Astrocyte of the cerebellum (primary cell): Measurements from ENCODE around the gene TBC1D22A.

Experiments
- DNase-seq: peaks from one replicate; pipeline ENCODE4 v3.0.0-alpha.2; 2011; ENCODE audit warnings: low read depth
- H3K4me3 ChIP-seq: 2 replicates; pipeline ENCODE4 v1.5.1; 2011; ENCODE audit warnings: mild to moderate bottlenecking, low read depth, low read length, moderate library complexity
- in situ Hi-C: cut with HindIII; loops from 2 replicates; pipeline ENCODE4 v1.10.0; 2017; ENCODE audit warnings: low sequenced_read_pairs
- TF ChIP-seq, protein P1 (sequence below): IDR thresholded peaks from 2 replicates; pipeline ENCODE4 v1.5.1; 2012; ENCODE audit warnings: low read length, low read depth, moderate library complexity, mild to moderate bottlenecking; ENCODE audit errors: missing control alignments

TBC1D22A gene

DNA sequence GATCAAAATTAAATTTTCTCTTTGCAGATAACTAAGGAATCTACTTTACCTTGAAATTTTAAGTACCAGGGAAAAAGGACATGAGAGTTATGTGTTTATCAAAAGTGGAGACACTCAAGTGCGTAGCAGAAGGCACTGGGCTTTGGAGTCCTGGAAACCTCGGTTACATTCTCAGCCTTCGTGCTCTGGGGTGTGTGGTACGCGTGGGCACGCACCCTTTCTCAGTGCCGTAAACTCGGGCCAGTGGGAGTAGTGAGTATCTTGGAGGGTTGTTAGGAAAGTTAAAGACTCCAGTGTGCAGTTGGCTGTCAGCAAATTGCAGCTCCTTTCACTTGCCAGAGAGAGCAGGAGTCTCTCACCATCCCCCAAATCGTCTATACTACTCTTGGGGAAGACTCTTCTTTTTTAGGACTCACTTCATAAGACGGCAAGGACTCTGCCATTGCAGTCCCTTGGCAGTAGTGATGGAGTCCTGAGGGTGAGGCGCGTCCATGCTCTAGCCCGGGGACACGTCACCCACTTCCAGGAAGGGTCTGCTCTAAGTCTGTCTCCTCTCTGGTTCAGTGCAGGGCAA is 171.8 kb downstream of the TBC1D22A start:
- in situ Hi-C loops = no loop called here
- TF ChIP-seq, protein P1, sequence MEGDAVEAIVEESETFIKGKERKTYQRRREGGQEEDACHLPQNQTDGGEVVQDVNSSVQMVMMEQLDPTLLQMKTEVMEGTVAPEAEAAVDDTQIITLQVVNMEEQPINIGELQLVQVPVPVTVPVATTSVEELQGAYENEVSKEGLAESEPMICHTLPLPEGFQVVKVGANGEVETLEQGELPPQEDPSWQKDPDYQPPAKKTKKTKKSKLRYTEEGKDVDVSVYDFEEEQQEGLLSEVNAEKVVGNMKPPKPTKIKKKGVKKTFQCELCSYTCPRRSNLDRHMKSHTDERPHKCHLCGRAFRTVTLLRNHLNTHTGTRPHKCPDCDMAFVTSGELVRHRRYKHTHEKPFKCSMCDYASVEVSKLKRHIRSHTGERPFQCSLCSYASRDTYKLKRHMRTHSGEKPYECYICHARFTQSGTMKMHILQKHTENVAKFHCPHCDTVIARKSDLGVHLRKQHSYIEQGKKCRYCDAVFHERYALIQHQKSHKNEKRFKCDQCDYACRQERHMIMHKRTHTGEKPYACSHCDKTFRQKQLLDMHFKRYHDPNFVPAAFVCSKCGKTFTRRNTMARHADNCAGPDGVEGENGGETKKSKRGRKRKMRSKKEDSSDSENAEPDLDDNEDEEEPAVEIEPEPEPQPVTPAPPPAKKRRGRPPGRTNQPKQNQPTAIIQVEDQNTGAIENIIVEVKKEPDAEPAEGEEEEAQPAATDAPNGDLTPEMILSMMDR = no peak
- H3K4me3 ChIP-seq = no peak overlapping the region
- DNase-seq = no peak

DNA sequence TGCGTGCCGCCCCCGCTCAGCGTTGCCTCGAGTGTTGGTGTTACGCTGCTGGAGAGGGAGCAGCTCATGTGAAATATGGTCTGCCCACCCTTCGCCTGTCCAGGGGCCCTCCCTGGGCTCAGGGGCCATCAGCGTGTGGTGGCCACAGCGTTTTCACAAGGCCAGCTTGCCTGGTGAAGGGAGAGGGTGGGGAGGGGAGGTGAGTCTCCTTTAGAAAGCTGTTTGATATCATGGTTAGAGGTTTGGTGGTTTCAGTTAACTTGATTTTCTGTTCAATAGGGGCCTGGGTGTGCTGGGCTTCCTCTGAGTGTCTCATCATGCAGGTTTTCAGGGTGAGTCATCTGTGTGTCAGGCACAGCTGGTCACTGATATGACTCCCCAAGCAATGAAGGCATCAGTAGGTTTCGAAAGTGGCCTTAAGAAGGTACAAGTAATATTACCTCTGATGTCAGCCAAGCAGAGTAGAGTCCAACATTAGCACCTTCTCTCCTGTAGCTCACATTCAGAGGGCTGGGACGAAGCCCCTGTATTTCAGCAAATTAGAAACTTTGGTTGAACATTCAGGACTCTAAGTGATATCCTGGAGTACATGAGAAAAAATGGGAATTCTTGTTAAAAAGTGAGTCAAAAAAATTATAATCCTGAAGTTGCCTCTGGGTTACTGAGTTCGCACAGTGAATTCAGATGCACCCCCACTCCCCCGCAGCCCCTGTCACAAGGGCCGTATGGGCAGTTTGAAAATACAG is 172.5 kb downstream of the TBC1D22A start:
- H3K4me3 ChIP-seq = no peak overlapping the region
- peak; percentile 78 for DNase-seq
- TF ChIP-seq, protein P1 = no peak
- in situ Hi-C loops = no loop called here

DNA sequence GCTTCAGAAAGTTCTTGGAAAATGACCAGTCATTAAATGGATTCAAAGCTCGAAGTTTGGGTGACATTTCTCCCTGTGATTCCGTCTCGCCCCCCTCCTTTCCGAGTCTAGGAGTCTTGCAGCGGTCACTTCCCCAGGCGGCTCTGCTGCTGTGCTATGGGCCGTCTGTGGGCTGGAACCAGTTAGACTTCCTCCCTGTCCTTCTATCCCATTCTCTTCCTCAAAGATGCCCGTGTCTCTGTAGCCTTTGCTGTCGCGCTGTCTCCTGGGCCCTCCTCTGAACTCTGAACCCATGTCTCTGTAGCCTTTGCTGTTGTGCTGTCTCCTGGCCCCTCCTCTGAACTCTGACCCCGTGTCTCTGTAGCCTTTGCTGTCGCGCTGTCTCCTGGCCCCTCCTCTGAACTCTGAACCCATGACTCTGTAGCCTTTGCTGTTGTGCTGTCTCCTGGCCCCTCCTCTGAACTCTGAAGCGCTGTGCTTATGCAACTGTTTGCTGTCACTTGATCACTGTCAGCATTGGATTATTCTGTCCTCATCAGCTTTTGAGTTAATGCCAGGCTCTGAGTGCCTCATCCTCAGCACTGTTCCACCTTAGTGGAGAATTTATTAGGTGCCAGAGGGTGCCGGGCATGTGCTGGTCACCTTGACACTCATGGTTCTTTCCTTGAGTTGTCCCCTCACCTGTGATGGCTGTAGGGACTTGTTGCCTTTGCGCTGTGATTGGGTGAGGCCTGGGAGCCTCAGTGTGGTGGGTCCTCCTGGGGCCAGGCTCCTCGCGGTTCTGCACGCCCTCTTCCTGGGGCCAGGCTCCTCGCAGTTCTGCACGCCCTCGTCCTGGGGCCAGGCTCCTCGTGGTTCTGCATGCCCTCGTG is 173.3 kb downstream of the TBC1D22A start:
- TF ChIP-seq, protein P1 = no peak
- no peak overlapping the region for H3K4me3 ChIP-seq
- in situ Hi-C loops = no loop called here
- DNase-seq = no peak

DNA sequence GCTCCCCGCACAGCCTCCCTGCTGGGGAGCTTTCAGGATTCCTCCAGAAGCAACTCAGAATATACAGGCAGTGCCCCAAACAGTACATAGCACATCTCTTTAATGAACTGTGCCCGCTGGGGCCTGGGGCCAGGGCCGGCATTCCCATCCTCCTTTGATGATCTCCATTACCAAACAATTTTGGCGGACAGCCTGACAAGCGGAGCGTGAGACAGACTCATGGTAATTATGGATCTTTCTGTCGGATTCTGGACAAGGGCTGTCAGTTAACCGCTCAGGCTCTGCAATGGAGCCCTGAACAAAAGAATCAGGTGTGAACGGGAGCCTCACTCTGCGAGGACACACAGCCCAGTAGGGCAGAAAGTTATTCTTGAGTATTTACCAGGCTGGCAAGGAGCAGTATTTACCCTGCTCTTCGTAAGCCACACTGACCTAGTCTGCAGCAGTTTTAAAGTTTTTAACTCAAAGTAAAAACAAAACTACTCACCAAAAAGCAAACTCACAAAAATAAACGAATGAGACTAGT is 174.0 kb downstream of the TBC1D22A start:
- in situ Hi-C loops = no loop called here
- DNase-seq = peak; percentile 36
- H3K4me3 ChIP-seq = no peak overlapping the region
- TF ChIP-seq, protein P1 = no peak

DNA sequence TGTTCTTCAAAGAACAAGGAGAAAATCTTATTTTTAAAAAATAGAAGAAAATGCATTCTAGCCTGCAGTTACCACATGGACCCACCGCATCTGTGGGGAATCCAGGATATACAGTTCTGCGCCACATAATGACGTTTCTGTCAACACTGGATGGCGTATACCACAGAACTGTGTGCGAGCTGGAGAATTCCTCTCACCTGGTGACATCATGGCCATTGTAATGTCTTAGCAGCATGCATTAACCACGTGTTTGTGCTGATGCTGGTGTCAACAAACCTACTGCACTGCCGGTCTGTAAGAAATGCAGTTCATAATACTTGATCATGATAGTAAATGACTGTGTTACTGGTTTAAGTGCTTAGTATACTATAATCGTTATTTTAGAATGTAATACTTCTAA is 174.7 kb downstream of the TBC1D22A start:
- H3K4me3 ChIP-seq = no peak overlapping the region
- no peak for DNase-seq
- in situ Hi-C loops = no loop called here
- TF ChIP-seq, protein P1 = no peak

DNA sequence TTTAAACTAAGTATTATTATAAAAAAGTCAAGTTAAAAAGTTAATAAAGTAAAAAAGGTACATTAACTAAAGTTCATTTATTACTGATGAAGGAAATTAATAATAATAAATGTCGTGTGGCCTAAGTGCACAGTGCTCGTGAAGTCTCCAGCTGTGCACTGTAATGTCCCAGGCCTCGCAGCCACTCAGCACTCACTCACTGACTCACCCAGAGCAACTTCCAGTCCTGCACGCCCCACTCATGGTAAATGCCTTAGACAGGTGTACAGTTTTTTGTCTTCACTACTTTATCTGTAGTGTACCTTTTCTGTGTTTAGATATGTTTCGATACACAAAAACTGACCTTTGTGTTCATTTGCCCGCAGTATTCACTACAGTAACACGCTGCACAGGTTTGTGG is 175.5 kb downstream of the TBC1D22A start:
- TF ChIP-seq, protein P1 = no peak
- DNase-seq = no peak
- in situ Hi-C loops = no loop called here
- H3K4me3 ChIP-seq = no peak overlapping the region
